Gastroesophageal sphincter (tissue), 3 donors: ENCODE results near the gene NR4A1.

Experiments
- POLR2A ChIP-seq, 2 donors: fragments of 450-650 bp; IDR thresholded peaks; one replicate each; pipeline ENCODE4 v1.6.1; 2017; ENCODE audit warnings: antibody characterized with exemption in 2 of 2, mild to moderate bottlenecking in 2 of 2, moderate library complexity in 1 of 2
- TF ChIP-seq, protein P1 (sequence below), 4 experiments: fragments of 200-600 bp in 2 of 4; fragments of 450-650 bp in 2 of 4; sonication (generic) in 1 of 4; IDR thresholded peaks; one replicate each; pipeline ENCODE4 v1.5.1; 2017 to 2019; ENCODE audit warnings: antibody characterized with exemption in 4 of 4, mild to moderate bottlenecking in 2 of 4, moderate library complexity in 2 of 4

DNA sequence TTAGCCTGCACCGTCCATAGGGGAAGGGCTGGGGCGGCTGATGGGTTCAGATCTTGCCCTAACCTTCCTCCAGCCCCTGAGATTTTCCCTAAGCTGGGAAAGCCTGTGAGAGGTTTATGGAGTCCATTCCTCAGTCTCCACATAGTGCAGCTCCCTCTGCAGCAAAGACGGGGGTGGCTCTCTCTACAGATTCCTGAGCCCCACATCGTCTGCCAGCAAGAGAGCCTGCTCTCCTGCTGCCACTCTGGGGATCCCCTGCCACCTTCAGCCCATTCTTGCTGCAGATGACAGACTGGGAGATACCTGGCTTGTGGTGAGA is 31.4 kb downstream of the NR4A1 start:
- TF ChIP-seq, protein P1, sequence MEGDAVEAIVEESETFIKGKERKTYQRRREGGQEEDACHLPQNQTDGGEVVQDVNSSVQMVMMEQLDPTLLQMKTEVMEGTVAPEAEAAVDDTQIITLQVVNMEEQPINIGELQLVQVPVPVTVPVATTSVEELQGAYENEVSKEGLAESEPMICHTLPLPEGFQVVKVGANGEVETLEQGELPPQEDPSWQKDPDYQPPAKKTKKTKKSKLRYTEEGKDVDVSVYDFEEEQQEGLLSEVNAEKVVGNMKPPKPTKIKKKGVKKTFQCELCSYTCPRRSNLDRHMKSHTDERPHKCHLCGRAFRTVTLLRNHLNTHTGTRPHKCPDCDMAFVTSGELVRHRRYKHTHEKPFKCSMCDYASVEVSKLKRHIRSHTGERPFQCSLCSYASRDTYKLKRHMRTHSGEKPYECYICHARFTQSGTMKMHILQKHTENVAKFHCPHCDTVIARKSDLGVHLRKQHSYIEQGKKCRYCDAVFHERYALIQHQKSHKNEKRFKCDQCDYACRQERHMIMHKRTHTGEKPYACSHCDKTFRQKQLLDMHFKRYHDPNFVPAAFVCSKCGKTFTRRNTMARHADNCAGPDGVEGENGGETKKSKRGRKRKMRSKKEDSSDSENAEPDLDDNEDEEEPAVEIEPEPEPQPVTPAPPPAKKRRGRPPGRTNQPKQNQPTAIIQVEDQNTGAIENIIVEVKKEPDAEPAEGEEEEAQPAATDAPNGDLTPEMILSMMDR (IDR thresholded peaks at IDR 0.05) = no peak
- no peak for TF ChIP-seq POLR2A (IDR thresholded peaks at IDR 0.05)
